HEK293 (cell line): ENCODE measurements around the gene EIF3J.
"Not testable (repeated sequence)": the region's sequence is repeated elsewhere in the genome, so short reads cannot be mapped to it uniquely, and the experiment has no call there.

ENCODE experiments used
- CTCF ChIA-PET: fragments of 350-600 bp; formaldehyde crosslinking; extraction: SDS; loops from one replicate; lab custom pipeline; 2021; ENCODE audit warnings: antibody characterized with exemption; lab: Yijun Ruan, JAX
- POLR2A ChIA-PET: fragments of 300-600 bp; formaldehyde crosslinking; extraction: SDS; loops from one replicate; lab custom pipeline; 2020; ENCODE audit warnings: antibody characterized with exemption, inconsistent platforms; lab: Yijun Ruan, JAX
- H3K27ac ChIP-seq: fragments of 200-500 bp; sonication (Bioruptor generic); 2 replicates; pipeline ENCODE4 v1.5.1; 2014; ENCODE audit warnings: low read depth, low read length, control low read depth, inconsistent platforms; ENCODE audit errors: extremely low read depth
- H3K36me3 ChIP-seq, 2 experiments: fragments of 200-500 bp in 1 of 2; sonication (Bioruptor generic) in 1 of 2; 1 replicate in 1 of 2; 2 replicates in 1 of 2; pipeline ENCODE4 v1.5.1; 2014 to 2017; ENCODE audit warnings: inconsistent platforms in 2 of 2, low read length in 2 of 2; ENCODE audit not compliant: control insufficient read depth in 2 of 2, insufficient read depth in 1 of 2
- H3K4me1 ChIP-seq: fragments of 200-500 bp; sonication (Bioruptor generic); 2 replicates; pipeline ENCODE4 v1.5.1; 2014; ENCODE audit warnings: mild to moderate bottlenecking, low read length, inconsistent platforms; ENCODE audit not compliant: control insufficient read depth, insufficient read depth
- H3K4me3 ChIP-seq: 2 replicates; pipeline ENCODE4 v1.5.1; 2011; ENCODE audit warnings: low read depth, mild to moderate bottlenecking, control low read depth, low read length, moderate library complexity
- H3K9me3 ChIP-seq: fragments of 200-500 bp; sonication (Bioruptor generic); 2 replicates; pipeline ENCODE4 v1.5.1; 2014; ENCODE audit warnings: low read depth, low read length, inconsistent platforms; ENCODE audit not compliant: control insufficient read depth, insufficient read depth
- ATF2 ChIP-seq: fragments of 450-650 bp; formaldehyde crosslinking; IDR thresholded peaks from 2 replicates; pipeline ENCODE4 v1.5.1; 2016; ENCODE audit warnings: missing biosample characterization, missing genetic modification characterization, low read depth
- BCL11A ChIP-seq: fragments of 450-650 bp; formaldehyde crosslinking; IDR thresholded peaks from 2 replicates; pipeline ENCODE4 v1.5.1; 2016; ENCODE audit warnings: low read depth, missing biosample characterization, missing genetic modification characterization
- KLF7 ChIP-seq: fragments of 450-650 bp; formaldehyde crosslinking; IDR thresholded peaks from 2 replicates; pipeline ENCODE4 v1.5.1; 2016; ENCODE audit warnings: missing biosample characterization, missing genetic modification characterization, borderline replicate concordance
- OSR2 ChIP-seq: fragments of 450-650 bp; formaldehyde crosslinking; IDR thresholded peaks from 2 replicates; pipeline ENCODE4 v1.5.1; 2016; ENCODE audit warnings: missing biosample characterization, missing genetic modification characterization
- SP3 ChIP-seq: fragments of 450-650 bp; formaldehyde crosslinking; IDR thresholded peaks from 2 replicates; pipeline ENCODE4 v1.5.1; 2016; ENCODE audit warnings: missing biosample characterization, missing genetic modification characterization
- SP7 ChIP-seq: fragments of 450-650 bp; formaldehyde crosslinking; IDR thresholded peaks from 2 replicates; pipeline ENCODE4 v1.5.1; 2016; ENCODE audit warnings: missing biosample characterization, missing genetic modification characterization
- ZBTB1 ChIP-seq: fragments of 450-650 bp; formaldehyde crosslinking; IDR thresholded peaks from 2 replicates; pipeline ENCODE4 v1.5.1; 2016; ENCODE audit warnings: missing biosample characterization, missing genetic modification characterization
- ZBTB7A ChIP-seq: fragments of 450-650 bp; formaldehyde crosslinking; IDR thresholded peaks from 2 replicates; pipeline ENCODE4 v1.5.1; 2016; ENCODE audit warnings: low read depth, missing biosample characterization, missing genetic modification characterization
- ZFP3 ChIP-seq: fragments of 450-650 bp; formaldehyde crosslinking; IDR thresholded peaks from 2 replicates; pipeline ENCODE4 v1.5.1; 2016; ENCODE audit warnings: low read depth, missing biosample characterization, missing genetic modification characterization
- ZNF155 ChIP-seq: fragments of 450-650 bp; formaldehyde crosslinking; IDR thresholded peaks from 2 replicates; pipeline ENCODE4 v1.5.1; 2016; ENCODE audit warnings: missing biosample characterization, missing genetic modification characterization
- ZNF175 ChIP-seq: fragments of 450-650 bp; formaldehyde crosslinking; IDR thresholded peaks from 2 replicates; pipeline ENCODE4 v1.5.1; 2016; ENCODE audit warnings: missing biosample characterization, missing genetic modification characterization
- ZNF24 ChIP-seq: fragments of 450-650 bp; formaldehyde crosslinking; IDR thresholded peaks from 2 replicates; pipeline ENCODE4 v1.5.1; 2016; ENCODE audit warnings: missing biosample characterization, missing genetic modification characterization
- ZNF354C ChIP-seq: fragments of 450-650 bp; formaldehyde crosslinking; IDR thresholded peaks from 2 replicates; pipeline ENCODE4 v1.5.1; 2016; ENCODE audit warnings: missing biosample characterization, missing genetic modification characterization, low read depth, borderline replicate concordance
- ZNF391 ChIP-seq: fragments of 450-650 bp; formaldehyde crosslinking; IDR thresholded peaks from 2 replicates; pipeline ENCODE4 v1.5.1; 2016; ENCODE audit warnings: low read depth, missing biosample characterization, missing genetic modification characterization, borderline replicate concordance
- ZNF514 ChIP-seq: fragments of 450-650 bp; formaldehyde crosslinking; IDR thresholded peaks from 2 replicates; pipeline ENCODE4 v1.5.1; 2016; ENCODE audit warnings: missing biosample characterization, missing genetic modification characterization
- ZNF558 ChIP-seq: fragments of 450-650 bp; formaldehyde crosslinking; IDR thresholded peaks from 2 replicates; pipeline ENCODE4 v1.5.1; 2016; ENCODE audit warnings: missing biosample characterization, missing genetic modification characterization
- ZNF560 ChIP-seq: fragments of 450-650 bp; formaldehyde crosslinking; IDR thresholded peaks from 2 replicates; pipeline ENCODE4 v1.5.1; 2017; ENCODE audit warnings: missing biosample characterization, missing genetic modification characterization, borderline replicate concordance
- ZNF596 ChIP-seq: fragments of 450-650 bp; IDR thresholded peaks from 2 replicates; pipeline ENCODE4 v1.5.0; 2018; ENCODE audit warnings: missing biosample characterization, mild to moderate bottlenecking, missing genetic modification characterization, moderate library complexity
- ZNF629 ChIP-seq: fragments of 450-650 bp; formaldehyde crosslinking; IDR thresholded peaks from 2 replicates; pipeline ENCODE4 v1.5.1; 2017; ENCODE audit warnings: missing biosample characterization, missing genetic modification characterization
- ZNF677 ChIP-seq: fragments of 450-650 bp; IDR thresholded peaks from 2 replicates; pipeline ENCODE4 v1.5.0; 2018; ENCODE audit warnings: missing biosample characterization, mild to moderate bottlenecking, missing genetic modification characterization, moderate library complexity
- ZNF776 ChIP-seq: fragments of 450-650 bp; formaldehyde crosslinking; IDR thresholded peaks from 2 replicates; pipeline ENCODE4 v1.5.0; 2017; ENCODE audit warnings: missing biosample characterization, missing genetic modification characterization, borderline replicate concordance
- ZNF785 ChIP-seq: fragments of 450-650 bp; formaldehyde crosslinking; IDR thresholded peaks from 2 replicates; pipeline ENCODE4 v1.5.1; 2016; ENCODE audit warnings: missing biosample characterization, missing genetic modification characterization
- TF ChIP-seq, protein P1 (sequence below): fragments of 450-650 bp; formaldehyde crosslinking; IDR thresholded peaks from 2 replicates; pipeline ENCODE4 v1.5.1; 2016; ENCODE audit warnings: missing biosample characterization, missing genetic modification characterization
- TF ChIP-seq, protein P2 (sequence below): fragments of 450-650 bp; formaldehyde crosslinking; IDR thresholded peaks from 2 replicates; pipeline ENCODE4 v1.5.1; 2016; ENCODE audit warnings: missing biosample characterization, missing genetic modification characterization

The EIF3J gene

GRCh38 chr15:44530653-44531052 is 6.3 kb upstream of the EIF3J start:
- POLR2A ChIA-PET, result interaction anchor here (0.9 kb wide), 1 partner anchor 111 kb away, joined by 3 read pairs; no protein-coding TSS in a partner anchor
- H3K4me1 ChIP-seq, result no peaks in the 10 kb centered on the region
- TF ChIP-seq BCL11A, result no peak
- no peak for TF ChIP-seq ZNF155
- TF ChIP-seq, protein P1, sequence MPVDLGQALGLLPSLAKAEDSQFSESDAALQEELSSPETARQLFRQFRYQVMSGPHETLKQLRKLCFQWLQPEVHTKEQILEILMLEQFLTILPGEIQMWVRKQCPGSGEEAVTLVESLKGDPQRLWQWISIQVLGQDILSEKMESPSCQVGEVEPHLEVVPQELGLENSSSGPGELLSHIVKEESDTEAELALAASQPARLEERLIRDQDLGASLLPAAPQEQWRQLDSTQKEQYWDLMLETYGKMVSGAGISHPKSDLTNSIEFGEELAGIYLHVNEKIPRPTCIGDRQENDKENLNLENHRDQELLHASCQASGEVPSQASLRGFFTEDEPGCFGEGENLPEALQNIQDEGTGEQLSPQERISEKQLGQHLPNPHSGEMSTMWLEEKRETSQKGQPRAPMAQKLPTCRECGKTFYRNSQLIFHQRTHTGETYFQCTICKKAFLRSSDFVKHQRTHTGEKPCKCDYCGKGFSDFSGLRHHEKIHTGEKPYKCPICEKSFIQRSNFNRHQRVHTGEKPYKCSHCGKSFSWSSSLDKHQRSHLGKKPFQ, result no peak
- no peak for TF ChIP-seq KLF7 (tag by site-specific recombination)
- TF ChIP-seq OSR2 (tag by site-specific recombination), result no peak
- no peak for TF ChIP-seq ZNF391 (tag by site-specific recombination)
- TF ChIP-seq ZNF776, result no peak
- TF ChIP-seq ZNF785 (tag by site-specific recombination), result no peak
- no peak for TF ChIP-seq ZNF560 (tag by site-specific recombination)
- no peak for TF ChIP-seq ZNF558 (tag by site-specific recombination)
- no peak for TF ChIP-seq ZFP3 (tag by site-specific recombination)
- no peak for TF ChIP-seq ZBTB1 (tag by site-specific recombination)
- TF ChIP-seq ZNF354C (tag by site-specific recombination), result no peak
- no peak for TF ChIP-seq ZNF24 (tag by site-specific recombination)
- no peak for TF ChIP-seq ZNF629 (tag by site-specific recombination)
- no peak for TF ChIP-seq SP3
- no peak overlapping the region for H3K4me3 ChIP-seq
- CTCF ChIA-PET, result no interaction called here
- H3K27ac ChIP-seq, result no peak overlapping the region
- H3K9me3 ChIP-seq, result no peaks in the 10 kb centered on the region
- peaks cover 0 to 4% of the 10 kb centered on the region in 2 experiments; a peak in 2 of 3 replicates for H3K36me3 ChIP-seq

DNA sequence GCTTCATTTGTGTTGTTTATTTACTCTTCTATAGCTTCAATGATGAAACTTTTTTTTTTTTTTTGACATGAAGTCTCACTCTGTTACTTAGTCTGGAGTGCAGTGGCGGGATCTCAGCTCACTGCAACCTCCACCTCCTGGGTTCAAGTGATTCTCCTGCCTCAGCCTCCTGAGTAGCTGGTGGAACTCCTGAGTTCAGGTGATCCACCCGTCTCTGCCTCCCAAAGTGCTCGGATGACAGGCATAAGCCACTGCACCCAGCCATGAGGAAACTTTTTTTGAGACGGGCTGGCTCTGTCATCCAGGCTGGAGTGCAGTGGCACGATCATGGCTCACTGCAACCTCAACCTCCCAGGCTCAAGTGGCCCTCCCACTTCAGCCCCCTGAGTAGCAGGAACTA is 4.7 kb upstream of the EIF3J start:
- H3K9me3 ChIP-seq, H3K27ac ChIP-seq, H3K4me3 ChIP-seq, H3K4me1 ChIP-seq, H3K36me3 ChIP-seq, POLR2A ChIA-PET: not testable (repeated sequence)
- CTCF ChIA-PET, result interaction anchor here (0.8 kb wide), 1 partner anchor 15 kb away, joined by 4 read pairs; no protein-coding TSS in a partner anchor

DNA sequence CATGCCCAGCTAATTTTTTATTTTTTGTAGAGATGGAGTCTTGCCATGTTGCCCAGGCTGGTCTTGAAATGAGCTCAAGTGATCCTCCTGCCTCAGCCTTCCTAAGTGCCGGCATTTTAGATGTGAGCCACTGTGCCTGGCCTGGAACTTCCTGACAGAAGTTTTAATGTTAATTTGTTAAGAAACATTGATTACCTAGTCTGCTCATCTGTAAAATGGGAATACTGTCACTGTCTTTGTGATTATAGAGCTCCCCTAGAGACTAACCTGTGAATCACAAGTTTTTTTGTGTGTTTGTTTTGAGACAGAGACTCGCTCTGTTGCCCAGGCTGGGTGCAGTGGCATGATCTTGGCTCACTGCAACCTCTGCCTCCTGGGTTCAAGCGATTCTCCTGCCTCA is 4.3 kb upstream of the EIF3J start:
- Histone ChIP-seq H3K27ac (no peak overlapping the region), H3K4me3 (no peak overlapping the region)
- no peak for TF ChIP-seq ZNF514 (tag by site-specific recombination)
- no peak for TF ChIP-seq ZNF391 (tag by site-specific recombination)
- no peak for TF ChIP-seq ZNF596 (tag by site-specific recombination)
- TF ChIP-seq ATF2, result no peak
- TF ChIP-seq ZNF677 (tag by site-specific recombination), result no peak
- TF ChIP-seq ZBTB7A, result no peak
- no peak for TF ChIP-seq ZNF175 (tag by site-specific recombination)
- TF ChIP-seq, protein P2, sequence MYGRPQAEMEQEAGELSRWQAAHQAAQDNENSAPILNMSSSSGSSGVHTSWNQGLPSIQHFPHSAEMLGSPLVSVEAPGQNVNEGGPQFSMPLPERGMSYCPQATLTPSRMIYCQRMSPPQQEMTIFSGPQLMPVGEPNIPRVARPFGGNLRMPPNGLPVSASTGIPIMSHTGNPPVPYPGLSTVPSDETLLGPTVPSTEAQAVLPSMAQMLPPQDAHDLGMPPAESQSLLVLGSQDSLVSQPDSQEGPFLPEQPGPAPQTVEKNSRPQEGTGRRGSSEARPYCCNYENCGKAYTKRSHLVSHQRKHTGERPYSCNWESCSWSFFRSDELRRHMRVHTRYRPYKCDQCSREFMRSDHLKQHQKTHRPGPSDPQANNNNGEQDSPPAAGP (tag by site-specific recombination), result no peak
- no peak for TF ChIP-seq KLF7 (tag by site-specific recombination)
- TF ChIP-seq ZBTB1 (tag by site-specific recombination), result no peak
- TF ChIP-seq SP7 (tag by site-specific recombination), result no peak
- TF ChIP-seq, all 188 proteins: peak for 0
- Histone ChIP-seq H3K4me1 (no peaks in the 10 kb centered on the region), H3K9me3 (no peaks in the 10 kb centered on the region), H3K36me3 (peaks cover 0 to 4% of the 10 kb centered on the region in 2 experiments; a peak in 2 of 3 replicates)
- ChIA-PET POLR2A (no interaction called here), CTCF (interaction anchor here (0.8 kb wide), 1 partner anchor 16 kb away, joined by 4 read pairs; no protein-coding TSS in a partner anchor)
